HEK293 (cell line): ENCODE results near the gene EMP3.
A peak's percentile ranks its signal among the peaks of the same experiment; 100 is the strongest.

ENCODE experiments used
- GLI4 ChIP-seq: fragments of 450-650 bp; formaldehyde crosslinking; IDR thresholded peaks from 2 replicates; pipeline ENCODE4 v1.5.1; 2016; ENCODE audit warnings: missing biosample characterization, missing genetic modification characterization
- REPIN1 ChIP-seq: fragments of 450-650 bp; formaldehyde crosslinking; IDR thresholded peaks from 2 replicates; pipeline ENCODE4 v1.5.1; 2017; ENCODE audit warnings: missing biosample characterization, missing genetic modification characterization, low read depth
- ZBTB7A ChIP-seq: fragments of 450-650 bp; formaldehyde crosslinking; IDR thresholded peaks from 2 replicates; pipeline ENCODE4 v1.5.1; 2016; ENCODE audit warnings: low read depth, missing biosample characterization, missing genetic modification characterization
- ZNF10 ChIP-seq: fragments of 450-650 bp; formaldehyde crosslinking; IDR thresholded peaks from 2 replicates; pipeline ENCODE4 v1.5.1; 2017; ENCODE audit warnings: missing biosample characterization, missing genetic modification characterization
- ZNF529 ChIP-seq: fragments of 450-650 bp; formaldehyde crosslinking; IDR thresholded peaks from 2 replicates; pipeline ENCODE4 v1.5.1; 2017; ENCODE audit warnings: missing genetic modification characterization, missing biosample characterization; ENCODE audit not compliant: insufficient replicate concordance
- ZNF621 ChIP-seq: fragments of 450-650 bp; formaldehyde crosslinking; IDR thresholded peaks from 2 replicates; pipeline ENCODE4 v1.5.1; 2017; ENCODE audit warnings: missing biosample characterization, missing genetic modification characterization
- TF ChIP-seq, protein P1 (sequence below): fragments of 450-650 bp; formaldehyde crosslinking; IDR thresholded peaks from 2 replicates; pipeline ENCODE4; 2016; ENCODE audit warnings: missing biosample characterization, missing genetic modification characterization
- TF ChIP-seq, protein P2 (sequence below): fragments of 450-650 bp; formaldehyde crosslinking; IDR thresholded peaks from 2 replicates; pipeline ENCODE4 v1.5.1; 2016; ENCODE audit warnings: missing biosample characterization, missing genetic modification characterization
- TF ChIP-seq, protein P3 (sequence below): fragments of 450-650 bp; formaldehyde crosslinking; IDR thresholded peaks from 2 replicates; pipeline ENCODE4 v1.5.1; 2016; ENCODE audit warnings: missing biosample characterization, missing genetic modification characterization, borderline replicate concordance

GRCh38 chr19:48362716-48363499 lies 37.6 kb downstream of the EMP3 start:
- TF ChIP-seq ZNF10 (tag by site-specific recombination) (no peak), ZNF621 (tag by site-specific recombination) (no peak), ZBTB7A (tag by site-specific recombination) (no peak), ZNF529 (tag by site-specific recombination) (no peak), GLI4 (no peak), REPIN1 (tag by site-specific recombination) (0 out of 2 replicates have a peak, but pooled peaks have one; percentile 40)
- TF ChIP-seq, protein P1, sequence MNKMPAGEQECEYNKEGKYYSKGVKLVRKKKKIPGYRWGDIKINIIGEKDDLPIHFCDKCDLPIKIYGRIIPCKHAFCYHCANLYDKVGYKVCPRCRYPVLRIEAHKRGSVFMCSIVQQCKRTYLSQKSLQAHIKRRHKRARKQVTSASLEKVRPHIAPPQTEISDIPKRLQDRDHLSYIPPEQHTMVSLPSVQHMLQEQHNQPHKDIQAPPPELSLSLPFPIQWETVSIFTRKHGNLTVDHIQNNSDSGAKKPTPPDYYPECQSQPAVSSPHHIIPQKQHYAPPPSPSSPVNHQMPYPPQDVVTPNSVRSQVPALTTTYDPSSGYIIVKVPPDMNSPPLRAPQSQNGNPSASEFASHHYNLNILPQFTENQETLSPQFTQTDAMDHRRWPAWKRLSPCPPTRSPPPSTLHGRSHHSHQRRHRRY (tag by site-specific recombination) = no peak
- TF ChIP-seq, protein P2, sequence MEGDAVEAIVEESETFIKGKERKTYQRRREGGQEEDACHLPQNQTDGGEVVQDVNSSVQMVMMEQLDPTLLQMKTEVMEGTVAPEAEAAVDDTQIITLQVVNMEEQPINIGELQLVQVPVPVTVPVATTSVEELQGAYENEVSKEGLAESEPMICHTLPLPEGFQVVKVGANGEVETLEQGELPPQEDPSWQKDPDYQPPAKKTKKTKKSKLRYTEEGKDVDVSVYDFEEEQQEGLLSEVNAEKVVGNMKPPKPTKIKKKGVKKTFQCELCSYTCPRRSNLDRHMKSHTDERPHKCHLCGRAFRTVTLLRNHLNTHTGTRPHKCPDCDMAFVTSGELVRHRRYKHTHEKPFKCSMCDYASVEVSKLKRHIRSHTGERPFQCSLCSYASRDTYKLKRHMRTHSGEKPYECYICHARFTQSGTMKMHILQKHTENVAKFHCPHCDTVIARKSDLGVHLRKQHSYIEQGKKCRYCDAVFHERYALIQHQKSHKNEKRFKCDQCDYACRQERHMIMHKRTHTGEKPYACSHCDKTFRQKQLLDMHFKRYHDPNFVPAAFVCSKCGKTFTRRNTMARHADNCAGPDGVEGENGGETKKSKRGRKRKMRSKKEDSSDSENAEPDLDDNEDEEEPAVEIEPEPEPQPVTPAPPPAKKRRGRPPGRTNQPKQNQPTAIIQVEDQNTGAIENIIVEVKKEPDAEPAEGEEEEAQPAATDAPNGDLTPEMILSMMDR (tag by site-specific recombination) = no peak
- TF ChIP-seq, protein P3, sequence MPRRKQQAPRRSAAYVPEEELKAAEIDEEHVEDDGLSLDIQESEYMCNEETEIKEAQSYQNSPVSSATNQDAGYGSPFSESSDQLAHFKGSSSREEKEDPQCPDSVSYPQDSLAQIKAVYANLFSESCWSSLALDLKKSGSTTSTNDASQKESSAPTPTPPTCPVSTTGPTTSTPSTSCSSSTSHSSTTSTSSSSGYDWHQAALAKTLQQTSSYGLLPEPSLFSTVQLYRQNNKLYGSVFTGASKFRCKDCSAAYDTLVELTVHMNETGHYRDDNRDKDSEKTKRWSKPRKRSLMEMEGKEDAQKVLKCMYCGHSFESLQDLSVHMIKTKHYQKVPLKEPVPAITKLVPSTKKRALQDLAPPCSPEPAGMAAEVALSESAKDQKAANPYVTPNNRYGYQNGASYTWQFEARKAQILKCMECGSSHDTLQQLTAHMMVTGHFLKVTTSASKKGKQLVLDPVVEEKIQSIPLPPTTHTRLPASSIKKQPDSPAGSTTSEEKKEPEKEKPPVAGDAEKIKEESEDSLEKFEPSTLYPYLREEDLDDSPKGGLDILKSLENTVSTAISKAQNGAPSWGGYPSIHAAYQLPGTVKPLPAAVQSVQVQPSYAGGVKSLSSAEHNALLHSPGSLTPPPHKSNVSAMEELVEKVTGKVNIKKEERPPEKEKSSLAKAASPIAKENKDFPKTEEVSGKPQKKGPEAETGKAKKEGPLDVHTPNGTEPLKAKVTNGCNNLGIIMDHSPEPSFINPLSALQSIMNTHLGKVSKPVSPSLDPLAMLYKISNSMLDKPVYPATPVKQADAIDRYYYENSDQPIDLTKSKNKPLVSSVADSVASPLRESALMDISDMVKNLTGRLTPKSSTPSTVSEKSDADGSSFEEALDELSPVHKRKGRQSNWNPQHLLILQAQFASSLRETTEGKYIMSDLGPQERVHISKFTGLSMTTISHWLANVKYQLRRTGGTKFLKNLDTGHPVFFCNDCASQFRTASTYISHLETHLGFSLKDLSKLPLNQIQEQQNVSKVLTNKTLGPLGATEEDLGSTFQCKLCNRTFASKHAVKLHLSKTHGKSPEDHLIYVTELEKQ (tag by site-specific recombination) = no peak
